H1 (cell line): ENCODE results near the gene TFAP2E. TPM values are rescaled to one million over a fixed set of nuclear protein-coding genes. Genes with fewer than 3 reads are reported as not detected.

Experiments
- CHD1 ChIP-seq: IDR thresholded peaks from 2 replicates; pipeline ENCODE4 v1.6.1; 2012; ENCODE audit warnings: low read depth, low read length, improper control_type of control experiment
- FOSL1 ChIP-seq: IDR thresholded peaks from 2 replicates; pipeline ENCODE4 v1.6.1; 2011; ENCODE audit warnings: mild to moderate bottlenecking, low read depth, low read length, moderate library complexity; ENCODE audit not compliant: insufficient read depth
- POU5F1 ChIP-seq: IDR thresholded peaks from 2 replicates; pipeline ENCODE4 v1.6.1; 2011; ENCODE audit warnings: low read depth, mild to moderate bottlenecking, low read length, moderate library complexity
- RNF2 ChIP-seq: fragments of 200-900, 300-1000 bp; sonication (generic); IDR thresholded peaks from 2 replicates; pipeline ENCODE4 v1.7.1; 2016; ENCODE audit warnings: borderline replicate concordance, low read depth, mild to moderate bottlenecking, antibody characterized with exemption, low read length; ENCODE audit not compliant: poor library complexity, severe bottlenecking; ENCODE audit errors: missing control alignments
- SP2 ChIP-seq: IDR thresholded peaks from 2 replicates; pipeline ENCODE4 v1.6.1; 2012; ENCODE audit warnings: mild to moderate bottlenecking, low read length, inconsistent platforms
- TAF7 ChIP-seq: optimal IDR thresholded peaks from 2 replicates; pipeline ENCODE3; 2011; ENCODE audit warnings: low read depth, mild to moderate bottlenecking, inconsistent platforms, low read length, moderate library complexity, borderline replicate concordance
- ZNF274 ChIP-seq: IDR thresholded peaks from 2 replicates; pipeline ENCODE4 v1.7.0; 2012; ENCODE audit warnings: low read length, borderline replicate concordance; ENCODE audit errors: extremely low read depth
- polyA plus RNA-seq, 7 experiments: library from polyadenylated mRNA; depleted of rRNA in 3 of 7; stranded (reverse) in 5 of 7; unstranded in 2 of 7; fragments of >200 nt in 5 of 7; fragments of 200-250 nt in 2 of 7; gene quantifications; 1 replicate in 5 of 7; 2 replicates in 1 of 7; 4 replicates in 1 of 7; pipeline versions ENCODE4 v1.2.1 to v1.2.3, GENCODE V29; 2011 to 2013; ENCODE audit warnings: missing spikeins in 2 of 7, mixed read lengths in 2 of 7
- total RNA-seq: library from RNA; stranded (reverse); fragmentation: NEBNext Ultra II Directional; extraction: Animal tissue kit (Norgen Biotek cat#: 25700); gene quantifications from 2 replicates; pipeline ENCODE4 v1.2.1, GENCODE V29; 2021
- TF ChIP-seq, protein P1 (sequence below): fragments of 300-600 bp; sonication (generic); IDR thresholded peaks from 2 replicates; pipeline ENCODE4 v1.7.1; 2012; ENCODE audit warnings: low read length, moderate library complexity, mild to moderate bottlenecking, inconsistent platforms; ENCODE audit not compliant: insufficient replicate concordance
- TF ChIP-seq, protein P2 (sequence below): IDR thresholded peaks from 2 replicates; pipeline ENCODE4 v1.6.1; 2012; ENCODE audit warnings: inconsistent platforms
- TF ChIP-seq, protein P3 (sequence below): IDR thresholded peaks from 2 replicates; pipeline ENCODE4 v1.6.1; 2012; ENCODE audit warnings: inconsistent platforms

TFAP2E gene
- total and polyA plus RNA-seq, 2 of the 8 experiments (the other 6 are each of a cell fraction or from before 2014, with no cell fraction given): 0.24 to 0.50 TPM

DNA sequence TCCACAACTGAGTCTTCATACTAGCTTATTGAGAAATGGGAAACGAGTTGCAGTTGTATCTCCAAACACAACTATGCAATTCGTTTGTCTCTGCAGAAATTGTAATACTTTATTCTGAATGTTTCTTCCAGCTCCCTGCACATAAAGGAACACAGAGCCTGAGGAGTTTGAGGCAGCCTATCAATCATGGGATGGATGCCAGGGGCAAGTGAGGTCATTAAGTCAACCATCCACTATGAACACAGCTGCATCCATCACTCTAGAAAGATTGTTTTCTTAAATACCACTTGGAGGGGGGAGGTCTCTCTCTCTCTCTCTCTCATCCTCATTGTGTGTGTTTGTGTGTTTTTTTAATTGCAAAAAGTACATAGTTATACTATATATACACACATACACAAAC lies 71.1 kb downstream of the TFAP2E start (continued):
- TF ChIP-seq, protein P1, sequence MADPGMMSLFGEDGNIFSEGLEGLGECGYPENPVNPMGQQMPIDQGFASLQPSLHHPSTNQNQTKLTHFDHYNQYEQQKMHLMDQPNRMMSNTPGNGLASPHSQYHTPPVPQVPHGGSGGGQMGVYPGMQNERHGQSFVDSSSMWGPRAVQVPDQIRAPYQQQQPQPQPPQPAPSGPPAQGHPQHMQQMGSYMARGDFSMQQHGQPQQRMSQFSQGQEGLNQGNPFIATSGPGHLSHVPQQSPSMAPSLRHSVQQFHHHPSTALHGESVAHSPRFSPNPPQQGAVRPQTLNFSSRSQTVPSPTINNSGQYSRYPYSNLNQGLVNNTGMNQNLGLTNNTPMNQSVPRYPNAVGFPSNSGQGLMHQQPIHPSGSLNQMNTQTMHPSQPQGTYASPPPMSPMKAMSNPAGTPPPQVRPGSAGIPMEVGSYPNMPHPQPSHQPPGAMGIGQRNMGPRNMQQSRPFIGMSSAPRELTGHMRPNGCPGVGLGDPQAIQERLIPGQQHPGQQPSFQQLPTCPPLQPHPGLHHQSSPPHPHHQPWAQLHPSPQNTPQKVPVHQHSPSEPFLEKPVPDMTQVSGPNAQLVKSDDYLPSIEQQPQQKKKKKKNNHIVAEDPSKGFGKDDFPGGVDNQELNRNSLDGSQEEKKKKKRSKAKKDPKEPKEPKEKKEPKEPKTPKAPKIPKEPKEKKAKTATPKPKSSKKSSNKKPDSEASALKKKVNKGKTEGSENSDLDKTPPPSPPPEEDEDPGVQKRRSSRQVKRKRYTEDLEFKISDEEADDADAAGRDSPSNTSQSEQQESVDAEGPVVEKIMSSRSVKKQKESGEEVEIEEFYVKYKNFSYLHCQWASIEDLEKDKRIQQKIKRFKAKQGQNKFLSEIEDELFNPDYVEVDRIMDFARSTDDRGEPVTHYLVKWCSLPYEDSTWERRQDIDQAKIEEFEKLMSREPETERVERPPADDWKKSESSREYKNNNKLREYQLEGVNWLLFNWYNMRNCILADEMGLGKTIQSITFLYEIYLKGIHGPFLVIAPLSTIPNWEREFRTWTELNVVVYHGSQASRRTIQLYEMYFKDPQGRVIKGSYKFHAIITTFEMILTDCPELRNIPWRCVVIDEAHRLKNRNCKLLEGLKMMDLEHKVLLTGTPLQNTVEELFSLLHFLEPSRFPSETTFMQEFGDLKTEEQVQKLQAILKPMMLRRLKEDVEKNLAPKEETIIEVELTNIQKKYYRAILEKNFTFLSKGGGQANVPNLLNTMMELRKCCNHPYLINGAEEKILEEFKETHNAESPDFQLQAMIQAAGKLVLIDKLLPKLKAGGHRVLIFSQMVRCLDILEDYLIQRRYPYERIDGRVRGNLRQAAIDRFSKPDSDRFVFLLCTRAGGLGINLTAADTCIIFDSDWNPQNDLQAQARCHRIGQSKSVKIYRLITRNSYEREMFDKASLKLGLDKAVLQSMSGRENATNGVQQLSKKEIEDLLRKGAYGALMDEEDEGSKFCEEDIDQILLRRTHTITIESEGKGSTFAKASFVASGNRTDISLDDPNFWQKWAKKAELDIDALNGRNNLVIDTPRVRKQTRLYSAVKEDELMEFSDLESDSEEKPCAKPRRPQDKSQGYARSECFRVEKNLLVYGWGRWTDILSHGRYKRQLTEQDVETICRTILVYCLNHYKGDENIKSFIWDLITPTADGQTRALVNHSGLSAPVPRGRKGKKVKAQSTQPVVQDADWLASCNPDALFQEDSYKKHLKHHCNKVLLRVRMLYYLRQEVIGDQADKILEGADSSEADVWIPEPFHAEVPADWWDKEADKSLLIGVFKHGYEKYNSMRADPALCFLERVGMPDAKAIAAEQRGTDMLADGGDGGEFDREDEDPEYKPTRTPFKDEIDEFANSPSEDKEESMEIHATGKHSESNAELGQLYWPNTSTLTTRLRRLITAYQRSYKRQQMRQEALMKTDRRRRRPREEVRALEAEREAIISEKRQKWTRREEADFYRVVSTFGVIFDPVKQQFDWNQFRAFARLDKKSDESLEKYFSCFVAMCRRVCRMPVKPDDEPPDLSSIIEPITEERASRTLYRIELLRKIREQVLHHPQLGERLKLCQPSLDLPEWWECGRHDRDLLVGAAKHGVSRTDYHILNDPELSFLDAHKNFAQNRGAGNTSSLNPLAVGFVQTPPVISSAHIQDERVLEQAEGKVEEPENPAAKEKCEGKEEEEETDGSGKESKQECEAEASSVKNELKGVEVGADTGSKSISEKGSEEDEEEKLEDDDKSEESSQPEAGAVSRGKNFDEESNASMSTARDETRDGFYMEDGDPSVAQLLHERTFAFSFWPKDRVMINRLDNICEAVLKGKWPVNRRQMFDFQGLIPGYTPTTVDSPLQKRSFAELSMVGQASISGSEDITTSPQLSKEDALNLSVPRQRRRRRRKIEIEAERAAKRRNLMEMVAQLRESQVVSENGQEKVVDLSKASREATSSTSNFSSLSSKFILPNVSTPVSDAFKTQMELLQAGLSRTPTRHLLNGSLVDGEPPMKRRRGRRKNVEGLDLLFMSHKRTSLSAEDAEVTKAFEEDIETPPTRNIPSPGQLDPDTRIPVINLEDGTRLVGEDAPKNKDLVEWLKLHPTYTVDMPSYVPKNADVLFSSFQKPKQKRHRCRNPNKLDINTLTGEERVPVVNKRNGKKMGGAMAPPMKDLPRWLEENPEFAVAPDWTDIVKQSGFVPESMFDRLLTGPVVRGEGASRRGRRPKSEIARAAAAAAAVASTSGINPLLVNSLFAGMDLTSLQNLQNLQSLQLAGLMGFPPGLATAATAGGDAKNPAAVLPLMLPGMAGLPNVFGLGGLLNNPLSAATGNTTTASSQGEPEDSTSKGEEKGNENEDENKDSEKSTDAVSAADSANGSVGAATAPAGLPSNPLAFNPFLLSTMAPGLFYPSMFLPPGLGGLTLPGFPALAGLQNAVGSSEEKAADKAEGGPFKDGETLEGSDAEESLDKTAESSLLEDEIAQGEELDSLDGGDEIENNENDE: no peak
- TF ChIP-seq, protein P2, sequence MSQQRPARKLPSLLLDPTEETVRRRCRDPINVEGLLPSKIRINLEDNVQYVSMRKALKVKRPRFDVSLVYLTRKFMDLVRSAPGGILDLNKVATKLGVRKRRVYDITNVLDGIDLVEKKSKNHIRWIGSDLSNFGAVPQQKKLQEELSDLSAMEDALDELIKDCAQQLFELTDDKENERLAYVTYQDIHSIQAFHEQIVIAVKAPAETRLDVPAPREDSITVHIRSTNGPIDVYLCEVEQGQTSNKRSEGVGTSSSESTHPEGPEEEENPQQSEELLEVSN: no peak
- TF ChIP-seq RNF2 (no peak), TAF7 (no peak), SP2 (no peak), FOSL1 (no peak), ZNF274 (no peak), POU5F1 (no peak), CHD1 (no peak)
- TF ChIP-seq, protein P3, sequence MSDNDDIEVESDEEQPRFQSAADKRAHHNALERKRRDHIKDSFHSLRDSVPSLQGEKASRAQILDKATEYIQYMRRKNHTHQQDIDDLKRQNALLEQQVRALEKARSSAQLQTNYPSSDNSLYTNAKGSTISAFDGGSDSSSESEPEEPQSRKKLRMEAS: no peak
